GM12878 (cell line): ENCODE results near the gene SYPL2. TPM values are rescaled to one million over a fixed set of nuclear protein-coding genes. Genes with fewer than 3 reads are reported as not detected.
"Not testable (repeated sequence)": the region's sequence is repeated elsewhere in the genome, so short reads cannot be mapped to it uniquely, and the experiment has no call there.

Source experiments
- ATAC-seq: fragments of 200-7000 bp; cut with Tn5 transposase; 3 replicates; pipeline ENCODE4 v1.9.1; 2020; ENCODE audit warnings: mild to moderate bottlenecking, moderate library complexity
- BruUV-seq: library from RNA; stranded (reverse); fragments of 400-500 nt; replicated peaks from 2 replicates; lab custom pipeline; 2021; lab: Mats Ljungman, UMichigan
- CTCF ChIA-PET: fragments of 300-600 bp; sonication (Branson Sonifier 250); formaldehyde crosslinking; extraction: SDS; loops from one replicate; lab custom pipeline; 2021; ENCODE audit warnings: inconsistent platforms; lab: Yijun Ruan, JAX
- POLR2A ChIA-PET: fragments of 350-600 bp; formaldehyde crosslinking; extraction: SDS; loops from one replicate; lab custom pipeline; 2021; ENCODE audit warnings: inconsistent platforms; lab: Charles Lee
- RAD21 ChIA-PET: fragments of 300-600 bp; sonication (Branson Sonifier 250); formaldehyde crosslinking; loops from one replicate; lab custom pipeline; 2023; ENCODE audit warnings: antibody characterized with exemption; ENCODE audit not compliant: unreplicated experiment; lab: Charles Lee
- SMC1A ChIA-PET: fragments of 300-600 bp; sonication (Branson Sonifier 250); formaldehyde crosslinking; loops from one replicate; lab custom pipeline; 2023; ENCODE audit not compliant: unreplicated experiment, uncharacterized antibody; lab: Charles Lee
- DNase-seq: peaks from one replicate; pipeline ENCODE4 v3.0.0-alpha.2; 2011; ENCODE audit warnings: low read depth, low spot score
- FAIRE-seq: peaks from 3 replicates; lab custom pipeline; 2011; peaks lifted over from hg19 to GRCh38; lab: Jason Lieb, UNC
- H2AFZ ChIP-seq: 2 replicates; pipeline ENCODE4 v1.6.0; 2011; ENCODE audit warnings: low read depth, low read length, control low read depth; ENCODE audit not compliant: control insufficient read depth
- H3K27ac ChIP-seq: 2 replicates; pipeline ENCODE4 v1.5.1; 2011; ENCODE audit warnings: control low read depth; ENCODE audit not compliant: control insufficient read depth, insufficient read depth
- H3K27me3 ChIP-seq, 2 experiments: replicated peaks in 1 of 2; 2 replicates each; pipeline versions ENCODE4 v1.6.0 to v1.6.1; 2011; ENCODE audit warnings: low read length in 1 of 2; ENCODE audit not compliant: control insufficient read depth in 2 of 2, insufficient read depth in 2 of 2
- H3K36me3 ChIP-seq, 2 experiments: 2 replicates each; pipeline ENCODE4 v1.5.1; 2011; ENCODE audit warnings: low read length in 1 of 2; ENCODE audit not compliant: control insufficient read depth in 2 of 2, insufficient read depth in 2 of 2
- H3K4me1 ChIP-seq: 2 replicates; pipeline ENCODE4 v1.6.1; 2011; ENCODE audit warnings: mild to moderate bottlenecking, low read length, moderate library complexity, mixed read lengths; ENCODE audit not compliant: control insufficient read depth, insufficient read depth
- H3K4me2 ChIP-seq: 2 replicates; pipeline ENCODE4 v1.6.0; 2011; ENCODE audit warnings: control low read depth; ENCODE audit not compliant: control insufficient read depth, insufficient read depth
- H3K4me3 ChIP-seq: fragments of 200-600 bp; sonication (generic); 2 replicates; pipeline ENCODE4 v1.5.1; 2016
- H3K79me2 ChIP-seq: 2 replicates; pipeline ENCODE4 v1.6.0; 2011; ENCODE audit warnings: low read length; ENCODE audit not compliant: control insufficient read depth, insufficient read depth
- H3K9ac ChIP-seq: 2 replicates; pipeline ENCODE4 v1.8.0; 2011; ENCODE audit warnings: low read length, control low read depth, mixed read lengths; ENCODE audit not compliant: control insufficient read depth, insufficient read depth
- H3K9me3 ChIP-seq: replicated peaks from 3 replicates; pipeline ENCODE4 v1.5.1; 2011; ENCODE audit warnings: mild to moderate bottlenecking, low read length; ENCODE audit not compliant: control insufficient read depth, insufficient read depth
- H4K20me1 ChIP-seq: 2 replicates; pipeline ENCODE4 v1.6.0; 2011; ENCODE audit not compliant: control insufficient read depth, insufficient read depth
- ESRRA ChIP-seq: IDR thresholded peaks from 2 replicates; pipeline ENCODE4 v1.6.1; 2012; ENCODE audit warnings: mild to moderate bottlenecking, low read length, improper control_type of control experiment
- GATAD2B ChIP-seq: fragments of 450-650 bp; conservative IDR thresholded peaks from 2 replicates; pipeline ENCODE4 v1.6.1; 2017; ENCODE audit warnings: low read depth, mild to moderate bottlenecking, moderate library complexity
- NFXL1 ChIP-seq: fragments of 450-650 bp; IDR thresholded peaks from 2 replicates; pipeline ENCODE4 v1.6.1; 2017; ENCODE audit warnings: antibody characterized with exemption, mild to moderate bottlenecking, borderline replicate concordance
- NKRF ChIP-seq: fragments of 450-650 bp; conservative IDR thresholded peaks from 2 replicates; pipeline ENCODE4 v1.6.1; 2017; ENCODE audit warnings: mild to moderate bottlenecking, moderate library complexity
- SMARCA5 ChIP-seq: fragments of 450-650 bp; IDR thresholded peaks from 2 replicates; pipeline ENCODE4 v1.6.1; 2017; ENCODE audit warnings: mild to moderate bottlenecking
- TARDBP ChIP-seq: IDR thresholded peaks from 2 replicates; pipeline ENCODE4 v1.6.1; 2016; ENCODE audit warnings: borderline replicate concordance
- ZBTB11 ChIP-seq: fragments of 450-650 bp; formaldehyde crosslinking; IDR thresholded peaks from 2 replicates; pipeline ENCODE4 v1.5.0; 2022; ENCODE audit warnings: mild to moderate bottlenecking, missing genetic modification characterization
- WGBS: methylation state at CpG from one replicate; pipeline ENCODE4 v1.1.6; 2016; ENCODE audit warnings: low lambda C conversion rate; ENCODE audit not compliant: insufficient replicate concordance, insufficient coverage; ENCODE audit errors: missing lambda C conversion rate; 5-methylcytosine and 5-hydroxymethylcytosine counted together
- in situ Hi-C: fragments of 300-500 bp; cut with MboI; formaldehyde crosslinking; loops from 9 replicates; pipeline ENCODE4 v1.14.3; 2018; ENCODE audit warnings: mixed read lengths
- intact Hi-C: fragments of 100-400 bp; cut with micrococcal nuclease; formaldehyde crosslinking; loops from one replicate; pipeline ENCODE4 v1.14.2; 2022; ENCODE audit not compliant: unreplicated experiment
- polyA plus RNA-seq, 11 experiments: library from polyadenylated mRNA; depleted of rRNA in 4 of 11; unstranded in 6 of 11; stranded (reverse) in 5 of 11; fragments of >200 nt; fragmentation: Nextera tagmentation in 4 of 11; fragmentation: Illumina TruSeq in 1 of 11; extraction: Ambion mirVana in 4 of 11; extraction: Trizol in 1 of 11; gene quantifications; 1 replicate in 1 of 11; 2 replicates in 10 of 11; pipeline versions ENCODE4 v1.2.1 to v1.2.3, GENCODE V29; 2011 to 2016; ENCODE audit warnings: inconsistent platforms in 2 of 11, missing spikeins in 2 of 11, low read depth in 1 of 11
- total RNA-seq, 4 experiments: library from RNA; depleted of rRNA in 3 of 4; stranded (reverse); fragments of >200 nt in 3 of 4; fragmentation: Illumina TruSeq in 1 of 4; extraction: Trizol in 1 of 4; gene quantifications; 2 replicates each; pipeline versions ENCODE4 v1.2.1 to v1.2.3, GENCODE V29; 2013 to 2021

SYPL2 gene
- total and polyA plus RNA-seq, 10 of the 15 experiments (the other 5 are each of a cell fraction or from before 2014, with no cell fraction given), result 0.04 to 0.11 (median 0.06) TPM; not detected in 3

- ATAC-seq (no peak), DNase-seq (no peak), FAIRE-seq (no peak)
- Histone ChIP-seq H3K4me1 (no peaks in the 10 kb centered on the region), H3K27ac (no peak overlapping the region), H3K36me3 (no peaks in the 10 kb centered on the region), H3K79me2 (no peaks in the 10 kb centered on the region), H3K27me3 (peaks cover 0 to 4% of the 10 kb centered on the region in 2 experiments; a peak in 2 of 4 replicates), H2AFZ (no peak overlapping the region), H3K4me3 (no peak overlapping the region), H4K20me1 (no peaks in the 10 kb centered on the region), H3K4me2 (no peak overlapping the region), H3K9me3 (no peaks in the 10 kb centered on the region), H3K9ac (no peak overlapping the region)
- RAD21 ChIA-PET, result interaction anchor here (0.7 kb wide), 1 partner anchor 218 kb away, joined by 3 read pairs; no protein-coding TSS in a partner anchor
- whole genome bisulfite sequencing, result 15% methylated on average over 3 of the region's 3 CpGs
- CTCF ChIA-PET, result interaction anchor here (0.6 to 1.2 kb wide), 2 partner anchors 14 to 74 kb away, joined by 3 to 5 read pairs; no protein-coding TSS in a partner anchor
- POLR2A ChIA-PET, result no interaction called here
- in situ Hi-C loops, result no loop called here
- BruUV-seq, result no TSS peak
- intact Hi-C loops, result no loop called here
- TF ChIP-seq ESRRA, result no peak
- TF ChIP-seq TARDBP, result no peak
- TF ChIP-seq ZBTB11 (CRISPR knock-in tag), result no peak
- no peak for TF ChIP-seq SMARCA5
- TF ChIP-seq NFXL1, result no peak
- no peak for TF ChIP-seq GATAD2B
- no peak for TF ChIP-seq NKRF
- SMC1A ChIA-PET, result no interaction called here
Observed at GRCh38 chr1:109472779-109473178, 6.4 kb downstream of the SYPL2 start.

GRCh38 chr1:109473284-109474057, 7.1 kb downstream of the SYPL2 start:
- WGBS, result 41% methylated on average over 12 of the region's 12 CpGs
- H3K27me3 ChIP-seq, DNase-seq, ATAC-seq, RAD21 ChIA-PET, H3K4me2 ChIP-seq, H3K4me1 ChIP-seq, POLR2A ChIA-PET, H2AFZ ChIP-seq, H3K27ac ChIP-seq, H3K79me2 ChIP-seq, H3K36me3 ChIP-seq, BruUV-seq, H3K9ac ChIP-seq, intact Hi-C loops, H4K20me1 ChIP-seq, in situ Hi-C loops, FAIRE-seq, H3K4me3 ChIP-seq, H3K9me3 ChIP-seq, SMC1A ChIA-PET: not testable (repeated sequence)
- CTCF ChIA-PET, result interaction anchor here (1.1 kb wide), 1 partner anchor 59 kb away, joined by 4 read pairs; no protein-coding TSS in a partner anchor
